ENCODE measurements around the gene RFT1. TPM values are rescaled to one million over a fixed set of nuclear protein-coding genes. Genes with fewer than 3 reads are reported as not detected.

The RFT1 gene
- total RNA-seq (8.2 TPM), polyA plus RNA-seq (ENCODE audit: insufficient read depth in 1 of 8, insufficient read length in 8 of 8, low replicate concordance in 1 of 8) (10 to 100 TPM in 7 of 8 donors, 1 to 10 TPM in 1; 9.8 to 15.4 (median 11.7) TPM)
- long read RNA-seq, donor 1, full-length matches to known transcripts, result 2 of 2 reads
- long read RNA-seq, donor 1, partial matches to known transcripts, result 0 of 2 reads
- long read RNA-seq, donor 1, other reads (novel, unspliced or antisense), result 0 of 2 reads
- long read RNA-seq, donor 2, full-length matches to known transcripts, result 1 of 1 reads
- long read RNA-seq, donor 2, partial matches to known transcripts, result 0 of 1 reads
- long read RNA-seq, donor 2, other reads (novel, unspliced or antisense), result 0 of 1 reads
- long read RNA-seq, donor 3, full-length matches to known transcripts, result 3 of 3 reads
- long read RNA-seq, donor 3, partial matches to known transcripts, result 0 of 3 reads
- long read RNA-seq, donor 3, other reads (novel, unspliced or antisense), result 0 of 3 reads
- long read RNA-seq, donor 4, full-length matches to known transcripts, result 2 of 2 reads
- long read RNA-seq, donor 4, partial matches to known transcripts, result 0 of 2 reads
- long read RNA-seq, donor 4, other reads (novel, unspliced or antisense), result 0 of 2 reads
- long read RNA-seq, donor 5, full-length matches to known transcripts, result 10 of 10 reads
- long read RNA-seq, donor 5, partial matches to known transcripts, result 0 of 10 reads
- long read RNA-seq, donor 5, other reads (novel, unspliced or antisense), result 0 of 10 reads
- long read RNA-seq, donor 6, full-length matches to known transcripts, result 1 of 1 reads
- long read RNA-seq, donor 6, partial matches to known transcripts, result 0 of 1 reads
- long read RNA-seq, donor 6, other reads (novel, unspliced or antisense), result 0 of 1 reads
- long read RNA-seq, donor 7, full-length matches to known transcripts, result 3 of 3 reads
- long read RNA-seq, donor 7, partial matches to known transcripts, result 0 of 3 reads
- long read RNA-seq, donor 7, other reads (novel, unspliced or antisense), result 0 of 3 reads
- long read RNA-seq, donor 8, full-length matches to known transcripts, result 4 of 4 reads
- long read RNA-seq, donor 8, partial matches to known transcripts, result 0 of 4 reads
- long read RNA-seq, donor 8, other reads (novel, unspliced or antisense), result 0 of 4 reads
- long read RNA-seq, donor 9, full-length matches to known transcripts, result 3 of 3 reads
- long read RNA-seq, donor 9, partial matches to known transcripts, result 0 of 3 reads
- long read RNA-seq, donor 9, other reads (novel, unspliced or antisense), result 0 of 3 reads
- long read RNA-seq, donor 10, full-length matches to known transcripts, result 7 of 7 reads
- long read RNA-seq, donor 10, partial matches to known transcripts, result 0 of 7 reads
- long read RNA-seq, donor 10, other reads (novel, unspliced or antisense), result 0 of 7 reads
- long read RNA-seq, donor 11, full-length matches to known transcripts, result 5 of 5 reads
- long read RNA-seq, donor 11, partial matches to known transcripts, result 0 of 5 reads
- long read RNA-seq, donor 11, other reads (novel, unspliced or antisense), result 0 of 5 reads

- peak within 1 kb of the TSS; percentile 88 for H3K27ac ChIP-seq (ENCODE audit: low read length)
Observed at GRCh38 chr3:53130179-53131061, at the start of gene RFT1. RFT1 (minus strand) TSS chr3:53130435; CDS start chr3:53130400, 35 bp downstream.

GRCh38 chr3:53179580-53179979, 49.3 kb upstream of the RFT1 start:
- H3K4me3 ChIP-seq (ENCODE audit: low read length), result no peak overlapping the region
- H3K27ac ChIP-seq (ENCODE audit: low read length), result no peak overlapping the region
- peaks cover 47% of the 10 kb centered on the region for H3K36me3 ChIP-seq (ENCODE audit: control insufficient read depth, insufficient read depth, low read length)
- H3K9me3 ChIP-seq (replicated peaks; ENCODE audit: control insufficient read depth, low read depth, low read length), result no peaks in the 10 kb centered on the region
- WGBS (ENCODE audit: insufficient coverage), result 93% methylated on average over 16 of the region's 20 CpGs
- H3K4me1 ChIP-seq (ENCODE audit: control insufficient read depth, insufficient read depth, low read length), result peaks cover 6% of the 10 kb centered on the region
- no peaks in the 10 kb centered on the region for H3K27me3 ChIP-seq (ENCODE audit: control insufficient read depth, insufficient read depth, low read length)
- no peak for DNase-seq

More at GRCh38 chr3:53130179-53131061, at the start of gene RFT1:
- DNase-seq, result peak; percentile 99
- H3K27me3 ChIP-seq (ENCODE audit: control insufficient read depth, insufficient read depth, low read length), result no peaks in the 10 kb centered on the region
- peaks cover 10% of the 10 kb centered on the region for H3K36me3 ChIP-seq (ENCODE audit: control insufficient read depth, insufficient read depth, low read length)
- no peaks in the 10 kb centered on the region for H3K9me3 ChIP-seq (replicated peaks; ENCODE audit: control insufficient read depth, low read depth, low read length)
- H3K4me3 ChIP-seq (ENCODE audit: low read length), result peak within 1 kb of the TSS; percentile 88
- 1% methylated on average over 29 of the region's 41 CpGs for WGBS (ENCODE audit: insufficient coverage)
- H3K4me1 ChIP-seq (ENCODE audit: control insufficient read depth, insufficient read depth, low read length), result peaks cover 12% of the 10 kb centered on the region

GRCh38 chr3:53178246-53178645, 48.0 kb upstream of the RFT1 start:
- Histone ChIP-seq H3K36me3 (ENCODE audit: control insufficient read depth, insufficient read depth, low read length) (peaks cover 41% of the 10 kb centered on the region), H3K27me3 (ENCODE audit: control insufficient read depth, insufficient read depth, low read length) (no peaks in the 10 kb centered on the region), H3K27ac (ENCODE audit: low read length) (no peak overlapping the region), H3K4me3 (ENCODE audit: low read length) (no peak overlapping the region), H3K4me1 (ENCODE audit: control insufficient read depth, insufficient read depth, low read length) (peaks cover 6% of the 10 kb centered on the region), H3K9me3 (replicated peaks; ENCODE audit: control insufficient read depth, low read depth, low read length) (no peaks in the 10 kb centered on the region)
- 90% methylated on average over 15 of the region's 15 CpGs for WGBS (ENCODE audit: insufficient coverage)
- DNase-seq, result no peak

- WGBS (ENCODE audit: insufficient coverage), result 72% methylated on average over 6 of the region's 9 CpGs
- Histone ChIP-seq H3K27ac (ENCODE audit: low read length) (no peak overlapping the region), H3K36me3 (ENCODE audit: control insufficient read depth, insufficient read depth, low read length) (peaks cover 27% of the 10 kb centered on the region), H3K27me3 (ENCODE audit: control insufficient read depth, insufficient read depth, low read length) (no peaks in the 10 kb centered on the region), H3K9me3 (replicated peaks; ENCODE audit: control insufficient read depth, low read depth, low read length) (no peaks in the 10 kb centered on the region), H3K4me3 (ENCODE audit: low read length) (no peak overlapping the region), H3K4me1 (ENCODE audit: control insufficient read depth, insufficient read depth, low read length) (peaks cover 6% of the 10 kb centered on the region)
- no peak for DNase-seq
Observed at GRCh38 chr3:53175613-53176540, 45.6 kb upstream of the RFT1 start.

GRCh38 chr3:53174346-53175250, 44.4 kb upstream of the RFT1 start:
- WGBS (ENCODE audit: insufficient coverage), result 57% methylated on average over 4 of the region's 9 CpGs
- Histone ChIP-seq H3K27ac (ENCODE audit: low read length) (no peak overlapping the region), H3K36me3 (ENCODE audit: control insufficient read depth, insufficient read depth, low read length) (peaks cover 19% of the 10 kb centered on the region), H3K4me1 (ENCODE audit: control insufficient read depth, insufficient read depth, low read length) (peaks cover 6% of the 10 kb centered on the region), H3K9me3 (replicated peaks; ENCODE audit: control insufficient read depth, low read depth, low read length) (no peaks in the 10 kb centered on the region), H3K4me3 (ENCODE audit: low read length) (no peak overlapping the region), H3K27me3 (ENCODE audit: control insufficient read depth, insufficient read depth, low read length) (no peaks in the 10 kb centered on the region)
- DNase-seq, result no peak

GRCh38 chr3:53173107-53173506, 42.9 kb upstream of the RFT1 start:
- WGBS (ENCODE audit: insufficient coverage), result 88% methylated on average over 5 of the region's 5 CpGs

GRCh38 chr3:53171827-53172505, 41.7 kb upstream of the RFT1 start:
- WGBS (ENCODE audit: insufficient coverage), result 66% methylated on average over 7 of the region's 7 CpGs
- Histone ChIP-seq H3K36me3 (ENCODE audit: control insufficient read depth, insufficient read depth, low read length) (peaks cover 3% of the 10 kb centered on the region), H3K27ac (ENCODE audit: low read length) (no peak overlapping the region), H3K27me3 (ENCODE audit: control insufficient read depth, insufficient read depth, low read length) (no peaks in the 10 kb centered on the region), H3K4me1 (ENCODE audit: control insufficient read depth, insufficient read depth, low read length) (peaks cover 19% of the 10 kb centered on the region), H3K9me3 (replicated peaks; ENCODE audit: control insufficient read depth, low read depth, low read length) (no peaks in the 10 kb centered on the region), H3K4me3 (ENCODE audit: low read length) (no peak overlapping the region)
- DNase-seq, result no peak

More at GRCh38 chr3:53173107-53173506, 42.9 kb upstream of the RFT1 start:
- H3K4me3 ChIP-seq (ENCODE audit: low read length), result no peak overlapping the region
- no peak overlapping the region for H3K27ac ChIP-seq (ENCODE audit: low read length)
- H3K9me3 ChIP-seq (replicated peaks; ENCODE audit: control insufficient read depth, low read depth, low read length), result no peaks in the 10 kb centered on the region
- H3K36me3 ChIP-seq (ENCODE audit: control insufficient read depth, insufficient read depth, low read length), result peaks cover 4% of the 10 kb centered on the region
- no peak for DNase-seq
- peaks cover 7% of the 10 kb centered on the region for H3K4me1 ChIP-seq (ENCODE audit: control insufficient read depth, insufficient read depth, low read length)
- no peaks in the 10 kb centered on the region for H3K27me3 ChIP-seq (ENCODE audit: control insufficient read depth, insufficient read depth, low read length)
